Activated CD4-positive, alpha-beta T cell treated with anti-CD3 and anti-CD28 coated beads, Interleukin-2, Interleukin-4, amounts not matched to agents 100 ng/mL and 50 ng/mL, durations not matched to agents 16 hours and 8 hours (primary cell): ENCODE measurements around the gene USB1.

ENCODE experiments used
- DNase-seq: peaks from one replicate; pipeline ENCODE4 v3.0.0-alpha.2; 2020; ENCODE audit warnings: low spot score

The USB1 gene

DNA sequence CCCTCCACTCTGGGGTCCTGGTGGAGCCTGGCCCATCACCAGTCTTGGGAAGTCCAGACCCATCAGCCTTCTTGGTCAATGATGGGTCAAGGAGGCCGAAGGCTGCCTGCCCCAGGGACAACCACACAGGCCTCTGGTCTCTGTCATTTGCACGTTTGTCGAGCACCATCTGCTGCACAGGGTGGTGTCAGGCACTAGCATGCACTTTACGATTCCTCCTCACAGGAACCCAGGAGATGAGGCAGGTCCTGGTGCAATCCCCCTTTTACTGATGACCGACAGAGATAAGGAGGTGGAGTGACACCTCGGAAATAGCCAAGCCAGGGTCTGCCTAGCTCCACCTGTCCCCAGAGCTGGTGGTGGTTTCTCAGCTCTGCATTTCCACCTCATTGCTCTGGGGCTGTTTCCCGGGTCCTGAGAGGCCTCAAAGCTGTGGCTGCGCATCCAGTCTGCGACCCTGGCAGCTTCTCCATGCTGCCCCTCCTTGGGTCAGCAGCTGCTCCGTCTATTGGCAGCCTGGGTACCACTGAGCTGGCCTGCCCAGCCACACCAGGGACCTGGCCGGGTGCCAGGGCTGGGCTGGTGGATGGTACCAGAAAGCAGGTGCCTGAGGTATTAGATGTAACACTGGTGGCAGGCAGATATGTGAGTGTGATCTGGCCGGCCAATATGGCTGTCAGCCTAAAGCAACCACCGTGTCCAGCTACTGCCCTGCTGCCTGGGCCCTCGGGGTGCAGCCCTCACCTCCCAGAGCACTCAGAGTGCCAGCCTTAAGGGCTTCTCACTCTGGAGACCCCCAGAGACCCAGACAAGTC is 34.4 kb downstream of the USB1 start:
- no peak for DNase-seq

DNA sequence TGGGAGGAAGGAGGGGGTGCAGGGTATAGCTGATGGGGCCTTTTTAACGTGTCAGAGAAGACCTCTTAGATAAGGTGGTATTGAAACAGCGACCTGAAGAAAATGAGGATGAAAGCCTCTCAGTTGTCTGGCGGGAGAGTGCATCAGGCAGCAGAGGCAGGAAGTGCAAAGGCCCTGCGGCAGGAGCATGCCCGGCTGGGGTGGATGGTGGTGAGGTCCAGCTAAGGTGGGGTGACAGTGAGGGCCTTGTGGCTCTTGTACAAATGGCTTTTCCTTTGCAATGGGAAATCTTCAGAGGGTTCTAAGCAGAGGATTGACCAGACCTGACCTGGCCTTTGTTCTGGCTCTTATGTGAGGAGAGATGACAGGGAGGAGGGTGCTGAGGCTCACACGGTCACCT is 35.7 kb downstream of the USB1 start:
- no peak for DNase-seq

DNA sequence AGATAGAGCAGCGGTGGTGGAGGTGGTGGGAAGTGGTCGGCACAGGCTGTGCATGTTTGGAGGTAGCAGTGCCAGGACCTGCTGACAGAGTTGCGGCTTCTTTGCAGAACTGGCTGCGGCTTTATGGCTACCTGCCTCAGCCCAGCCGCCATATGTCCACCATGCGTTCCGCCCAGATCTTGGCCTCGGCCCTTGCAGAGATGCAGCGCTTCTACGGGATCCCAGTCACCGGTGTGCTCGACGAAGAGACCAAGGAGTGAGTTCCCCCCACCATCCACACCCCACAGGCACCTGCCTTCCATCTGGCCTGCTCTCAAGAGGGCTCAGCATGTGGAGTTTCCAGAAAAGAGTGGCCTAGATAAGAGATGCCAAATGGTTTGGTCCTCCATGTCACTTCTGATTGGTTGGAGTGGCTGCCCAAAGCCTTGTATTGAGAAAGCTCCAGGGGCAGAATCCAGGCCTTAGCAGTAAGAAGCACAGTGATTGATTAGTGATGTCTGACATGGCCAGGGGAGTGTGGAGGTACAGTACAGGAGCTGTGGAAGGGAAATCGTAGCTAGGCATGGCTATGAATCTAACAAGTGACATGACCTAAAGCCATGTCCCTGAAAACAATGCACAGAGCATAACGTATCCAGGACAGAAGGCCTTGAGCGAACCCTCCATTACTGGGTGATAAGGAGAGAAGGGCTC is 36.3 kb downstream of the USB1 start:
- DNase-seq: no peak

DNA sequence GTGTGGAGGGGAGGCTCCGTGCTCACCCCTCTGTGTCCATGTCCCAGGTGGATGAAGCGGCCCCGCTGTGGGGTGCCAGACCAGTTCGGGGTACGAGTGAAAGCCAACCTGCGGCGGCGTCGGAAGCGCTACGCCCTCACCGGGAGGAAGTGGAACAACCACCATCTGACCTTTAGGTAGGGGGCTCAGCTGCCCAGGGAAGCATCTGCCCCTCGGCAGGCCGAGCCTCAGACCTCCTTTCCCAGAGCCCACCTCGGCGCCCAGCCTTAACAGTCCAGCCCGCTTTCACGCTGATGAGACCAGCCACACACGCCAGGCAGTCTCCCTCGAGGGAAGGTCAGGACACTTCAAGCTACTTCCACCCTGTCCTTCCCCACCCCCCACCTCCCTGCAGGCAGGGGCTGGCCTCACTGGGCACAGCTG is 37.0 kb downstream of the USB1 start:
- DNase-seq: no peak

DNA sequence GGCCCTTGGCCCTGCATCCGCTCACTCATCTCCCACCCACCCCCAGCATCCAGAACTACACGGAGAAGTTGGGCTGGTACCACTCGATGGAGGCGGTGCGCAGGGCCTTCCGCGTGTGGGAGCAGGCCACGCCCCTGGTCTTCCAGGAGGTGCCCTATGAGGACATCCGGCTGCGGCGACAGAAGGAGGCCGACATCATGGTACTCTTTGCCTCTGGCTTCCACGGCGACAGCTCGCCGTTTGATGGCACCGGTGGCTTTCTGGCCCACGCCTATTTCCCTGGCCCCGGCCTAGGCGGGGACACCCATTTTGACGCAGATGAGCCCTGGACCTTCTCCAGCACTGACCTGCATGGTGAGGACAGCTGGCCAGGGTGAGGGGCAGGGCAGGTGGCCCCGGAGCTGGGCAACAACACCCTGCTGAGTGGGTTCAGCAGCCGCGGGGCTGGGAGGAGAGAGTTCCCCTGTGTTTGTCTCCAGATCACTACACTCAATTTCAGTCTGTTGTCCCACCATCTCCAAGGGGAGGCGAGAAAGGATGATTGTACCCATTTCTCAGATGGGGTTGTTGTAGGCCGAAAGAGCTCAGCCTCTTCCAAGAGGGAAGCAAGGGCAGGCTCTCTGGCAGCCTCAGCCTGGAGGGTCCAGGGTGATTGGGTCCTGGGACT is 38.8 kb downstream of the USB1 start:
- DNase-seq: no peak

DNA sequence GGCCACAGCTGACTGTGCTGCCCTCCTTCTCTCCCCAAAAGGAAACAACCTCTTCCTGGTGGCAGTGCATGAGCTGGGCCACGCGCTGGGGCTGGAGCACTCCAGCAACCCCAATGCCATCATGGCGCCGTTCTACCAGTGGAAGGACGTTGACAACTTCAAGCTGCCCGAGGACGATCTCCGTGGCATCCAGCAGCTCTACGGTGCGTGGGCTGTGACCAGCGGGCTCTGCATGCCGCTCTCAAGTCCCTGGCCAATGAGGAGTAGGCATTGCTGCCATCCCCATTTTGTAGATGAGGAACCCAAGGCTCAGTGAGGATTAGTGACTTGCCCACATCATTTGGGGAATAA is 39.3 kb downstream of the USB1 start:
- no peak for DNase-seq

DNA sequence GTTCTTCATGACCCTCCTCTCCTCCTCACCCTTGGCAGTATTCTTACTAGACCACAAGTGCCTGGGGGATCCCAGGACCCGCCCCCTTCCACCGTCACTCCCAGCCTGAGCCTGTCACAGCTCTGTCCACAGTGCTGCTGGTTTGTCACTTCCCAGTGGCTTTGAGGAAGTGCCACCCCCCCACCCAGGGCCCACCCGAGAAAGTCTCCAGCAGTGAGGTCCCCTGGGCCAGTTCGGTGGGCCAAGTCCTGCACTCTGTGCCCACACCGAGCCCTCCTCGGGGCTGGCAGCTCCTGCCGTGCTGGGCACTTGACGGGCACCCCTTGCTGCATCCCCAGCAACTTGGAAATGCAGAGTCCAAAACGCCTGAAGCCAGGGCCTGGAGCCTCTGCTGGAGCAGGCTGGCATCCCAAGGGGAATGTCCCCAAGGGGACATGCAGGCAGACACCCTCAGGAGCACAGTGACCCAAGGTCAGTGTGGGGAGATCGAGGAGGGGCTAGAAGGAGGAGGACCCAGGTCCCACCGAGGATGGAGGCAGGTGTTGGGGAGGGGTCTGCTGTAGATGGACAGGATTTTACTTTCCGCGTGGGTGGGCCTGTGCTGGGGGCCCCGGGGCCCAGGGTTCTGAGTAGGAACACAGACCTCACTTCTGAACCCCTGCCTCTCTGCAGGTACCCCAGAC is 39.9 kb downstream of the USB1 start:
- DNase-seq: no peak

DNA sequence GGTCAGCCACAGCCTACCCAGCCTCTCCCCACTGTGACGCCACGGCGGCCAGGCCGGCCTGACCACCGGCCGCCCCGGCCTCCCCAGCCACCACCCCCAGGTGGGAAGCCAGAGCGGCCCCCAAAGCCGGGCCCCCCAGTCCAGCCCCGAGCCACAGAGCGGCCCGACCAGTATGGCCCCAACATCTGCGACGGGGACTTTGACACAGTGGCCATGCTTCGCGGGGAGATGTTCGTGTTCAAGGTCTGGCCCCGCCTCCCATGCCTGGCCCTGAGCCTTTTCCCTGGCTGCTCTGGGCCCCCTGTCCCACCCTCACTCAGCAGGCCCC is 40.4 kb downstream of the USB1 start:
- DNase-seq: no peak

DNA sequence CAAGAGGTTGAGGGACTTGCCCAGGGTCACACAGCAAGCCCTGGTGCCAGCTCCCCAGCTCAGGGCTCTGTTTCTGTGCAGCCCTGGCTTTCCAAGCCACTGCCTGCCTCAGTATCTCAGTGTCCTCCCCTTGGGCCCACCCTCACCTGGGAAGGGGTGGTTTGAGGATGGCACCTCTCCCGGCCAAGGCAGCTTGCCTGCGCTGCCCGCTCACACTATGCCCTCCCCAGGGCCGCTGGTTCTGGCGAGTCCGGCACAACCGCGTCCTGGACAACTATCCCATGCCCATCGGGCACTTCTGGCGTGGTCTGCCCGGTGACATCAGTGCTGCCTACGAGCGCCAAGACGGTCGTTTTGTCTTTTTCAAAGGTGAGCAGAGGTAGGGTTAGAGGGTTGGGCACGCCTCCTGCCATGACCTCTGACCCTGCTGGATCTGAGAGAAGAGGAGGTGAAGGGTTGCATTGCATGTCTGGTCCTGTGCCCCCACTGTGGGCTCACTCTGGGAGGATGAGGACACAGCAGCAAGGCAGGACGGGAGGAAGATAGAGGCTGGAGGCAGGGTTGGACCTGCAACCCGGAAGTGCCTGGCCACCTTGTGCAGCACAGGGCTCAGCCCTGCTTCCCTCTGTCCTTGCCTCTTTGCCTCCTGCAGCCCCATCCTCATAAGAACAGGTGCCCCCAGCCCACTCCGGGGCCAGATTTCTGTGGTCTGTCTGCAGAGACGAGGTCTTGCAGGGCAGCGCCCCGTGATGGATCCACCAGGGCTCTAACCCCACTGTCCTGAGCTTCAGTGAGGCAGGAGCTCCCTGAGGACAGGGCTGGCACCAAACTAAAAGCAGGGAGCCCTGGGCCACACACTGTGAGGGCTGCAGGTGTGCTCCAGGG is 41.0 kb downstream of the USB1 start:
- DNase-seq: no peak

DNA sequence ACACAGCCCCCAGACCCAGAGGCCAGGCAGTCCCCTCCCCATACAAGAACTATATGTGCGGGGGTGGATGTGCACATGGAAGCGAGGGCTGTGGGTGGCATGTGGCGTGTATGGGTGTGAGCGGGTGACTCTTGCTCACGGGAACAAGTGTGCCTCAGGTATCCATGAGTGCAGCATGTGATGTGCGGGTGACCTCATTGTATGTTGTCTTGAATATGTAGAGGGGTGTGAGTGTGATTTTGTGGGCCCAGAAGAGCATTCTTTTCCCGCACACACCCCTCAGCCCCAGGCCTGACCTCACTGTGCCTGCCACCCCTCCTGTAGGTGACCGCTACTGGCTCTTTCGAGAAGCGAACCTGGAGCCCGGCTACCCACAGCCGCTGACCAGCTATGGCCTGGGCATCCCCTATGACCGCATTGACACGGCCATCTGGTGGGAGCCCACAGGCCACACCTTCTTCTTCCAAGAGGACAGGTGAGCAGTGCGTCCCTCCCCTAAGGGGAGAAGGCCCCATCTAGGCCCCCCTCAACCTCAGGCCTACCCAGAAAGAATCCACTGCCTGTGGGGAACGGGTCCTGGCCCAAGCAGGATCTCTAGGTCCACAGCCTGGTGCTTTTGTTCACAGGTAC is 41.8 kb downstream of the USB1 start:
- DNase-seq: no peak

DNA sequence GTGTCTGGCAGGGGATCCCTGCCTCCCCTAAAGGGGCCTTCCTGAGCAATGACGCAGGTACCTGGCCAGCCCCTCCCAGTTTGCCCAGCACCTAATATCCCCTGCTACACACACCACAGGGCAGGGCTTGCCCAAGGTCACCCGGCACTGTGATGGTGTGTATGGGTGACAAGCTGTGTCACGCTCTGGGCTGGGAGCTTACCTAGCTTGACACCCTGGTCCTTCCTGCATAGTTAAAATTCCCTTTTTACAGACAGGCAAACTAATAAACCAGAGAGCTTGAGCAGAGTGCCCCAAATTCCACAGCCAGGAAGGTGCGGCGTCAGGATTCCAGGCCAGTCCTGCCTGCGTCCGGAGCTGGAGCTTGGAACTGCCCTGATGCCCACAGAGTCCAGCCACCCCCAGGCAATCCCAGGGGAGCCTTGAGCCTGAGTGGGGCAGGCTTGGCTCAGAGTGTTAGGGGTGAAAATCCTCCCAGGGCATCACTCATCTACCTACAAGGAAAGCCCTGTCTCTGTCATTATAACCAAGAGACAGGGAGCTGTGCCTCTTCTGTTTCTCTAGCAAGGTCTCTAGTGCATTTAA is 42.5 kb downstream of the USB1 start:
- no peak for DNase-seq

DNA sequence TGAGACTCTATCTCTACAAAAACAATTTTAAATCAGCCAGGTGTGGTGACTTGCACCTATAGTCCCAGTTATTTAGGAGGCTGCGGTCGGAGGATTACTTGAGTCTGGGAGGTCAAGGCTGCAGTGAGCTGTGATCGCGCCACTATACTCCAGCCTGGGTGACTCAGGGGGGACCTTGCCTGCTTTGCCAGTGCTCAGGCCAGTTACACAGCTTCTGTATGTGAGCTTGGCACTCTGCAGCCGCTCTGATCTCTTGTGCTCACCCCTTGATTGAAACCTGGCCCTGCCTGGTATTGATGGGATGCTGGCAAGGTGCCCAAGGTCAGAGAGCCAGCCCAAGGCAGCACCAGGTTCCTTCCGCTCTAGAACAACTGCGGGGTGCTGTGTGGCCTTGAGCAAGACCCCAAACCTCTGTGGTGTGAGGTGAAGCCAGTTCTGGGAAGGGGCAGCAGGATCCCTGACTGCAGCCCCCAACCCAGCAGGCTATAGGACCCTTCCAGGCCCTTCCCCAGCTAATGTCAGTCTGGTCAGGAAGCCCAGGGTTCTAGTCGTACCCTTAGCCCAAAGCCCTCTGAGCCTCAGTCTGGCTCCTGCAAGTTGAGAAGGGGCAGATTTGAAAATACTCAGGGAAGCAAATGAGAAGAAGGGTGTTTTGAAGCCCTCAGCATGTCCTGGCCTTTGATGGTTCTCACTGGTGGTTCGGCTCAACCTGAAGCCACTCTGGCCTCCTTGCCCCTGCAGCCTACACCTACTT is 43.2 kb downstream of the USB1 start:
- no peak for DNase-seq

DNA sequence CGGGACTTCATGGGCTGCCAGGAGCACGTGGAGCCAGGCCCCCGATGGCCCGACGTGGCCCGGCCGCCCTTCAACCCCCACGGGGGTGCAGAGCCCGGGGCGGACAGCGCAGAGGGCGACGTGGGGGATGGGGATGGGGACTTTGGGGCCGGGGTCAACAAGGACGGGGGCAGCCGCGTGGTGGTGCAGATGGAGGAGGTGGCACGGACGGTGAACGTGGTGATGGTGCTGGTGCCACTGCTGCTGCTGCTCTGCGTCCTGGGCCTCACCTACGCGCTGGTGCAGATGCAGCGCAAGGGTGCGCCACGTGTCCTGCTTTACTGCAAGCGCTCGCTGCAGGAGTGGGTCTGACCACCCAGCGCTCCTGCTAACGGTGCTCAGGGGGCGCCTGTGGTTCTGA is 43.9 kb downstream of the USB1 start:
- no peak for DNase-seq

DNA sequence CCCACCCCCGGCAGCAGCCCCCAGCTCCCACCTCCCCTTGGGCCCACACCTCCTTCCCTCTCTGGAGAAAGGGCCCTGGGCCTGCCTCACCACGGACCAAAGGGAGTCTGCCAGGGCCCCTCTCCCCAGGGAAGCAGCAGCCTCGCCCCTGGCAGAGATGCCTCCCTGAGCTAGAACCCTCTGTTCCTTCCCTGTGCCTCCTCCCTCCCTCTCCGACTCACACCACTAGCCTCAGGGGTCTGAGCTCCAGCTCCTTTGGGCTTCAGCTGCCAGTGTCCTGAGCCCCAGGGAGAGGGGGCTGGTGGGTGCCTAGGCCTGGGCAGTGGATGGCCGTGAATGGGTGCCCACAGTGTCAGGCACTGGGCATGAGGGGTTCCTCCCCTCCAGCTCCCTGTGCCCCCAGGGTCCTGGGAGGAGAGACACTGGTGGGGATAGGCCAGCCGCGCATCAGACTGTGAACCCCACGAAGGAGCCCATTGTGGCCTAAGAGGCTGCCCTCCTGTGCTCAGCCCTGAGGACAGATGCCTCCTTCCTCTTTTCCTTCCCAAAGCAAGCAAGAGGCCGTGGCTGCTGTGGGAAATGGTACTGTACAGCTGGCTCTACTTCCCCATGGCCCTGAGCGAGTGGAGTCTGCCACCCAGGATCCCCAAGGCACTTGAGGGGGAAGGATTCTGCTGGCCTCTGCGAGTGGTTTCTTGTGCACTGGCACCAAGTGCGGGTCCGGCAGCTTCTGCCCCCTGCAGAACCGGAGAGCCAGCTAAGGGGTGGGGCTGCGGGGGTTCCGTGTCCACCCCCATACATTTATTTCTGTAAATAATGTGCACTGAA is 45.1 kb downstream of the USB1 start:
- no peak for DNase-seq

DNA sequence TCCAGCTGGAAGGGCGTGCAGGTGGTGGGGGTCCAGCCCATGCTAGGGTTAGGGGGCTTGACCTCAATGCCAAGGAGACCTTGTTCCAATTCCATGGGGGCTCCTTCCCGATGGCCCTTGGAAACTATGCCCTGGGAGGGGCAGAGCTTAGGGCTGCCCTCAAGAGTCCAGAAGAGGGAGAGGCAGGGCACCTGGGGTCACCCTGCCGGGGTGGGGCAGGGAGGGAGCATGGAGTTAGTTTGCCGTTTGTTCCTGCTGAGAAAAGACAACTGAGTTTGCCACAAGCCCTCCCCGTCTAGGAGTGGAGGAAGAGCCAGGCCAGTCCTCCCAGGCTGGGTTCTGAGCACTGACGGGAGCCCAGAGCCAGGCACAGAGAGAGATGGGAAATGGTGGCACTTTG is 45.7 kb downstream of the USB1 start:
- no peak for DNase-seq

DNA sequence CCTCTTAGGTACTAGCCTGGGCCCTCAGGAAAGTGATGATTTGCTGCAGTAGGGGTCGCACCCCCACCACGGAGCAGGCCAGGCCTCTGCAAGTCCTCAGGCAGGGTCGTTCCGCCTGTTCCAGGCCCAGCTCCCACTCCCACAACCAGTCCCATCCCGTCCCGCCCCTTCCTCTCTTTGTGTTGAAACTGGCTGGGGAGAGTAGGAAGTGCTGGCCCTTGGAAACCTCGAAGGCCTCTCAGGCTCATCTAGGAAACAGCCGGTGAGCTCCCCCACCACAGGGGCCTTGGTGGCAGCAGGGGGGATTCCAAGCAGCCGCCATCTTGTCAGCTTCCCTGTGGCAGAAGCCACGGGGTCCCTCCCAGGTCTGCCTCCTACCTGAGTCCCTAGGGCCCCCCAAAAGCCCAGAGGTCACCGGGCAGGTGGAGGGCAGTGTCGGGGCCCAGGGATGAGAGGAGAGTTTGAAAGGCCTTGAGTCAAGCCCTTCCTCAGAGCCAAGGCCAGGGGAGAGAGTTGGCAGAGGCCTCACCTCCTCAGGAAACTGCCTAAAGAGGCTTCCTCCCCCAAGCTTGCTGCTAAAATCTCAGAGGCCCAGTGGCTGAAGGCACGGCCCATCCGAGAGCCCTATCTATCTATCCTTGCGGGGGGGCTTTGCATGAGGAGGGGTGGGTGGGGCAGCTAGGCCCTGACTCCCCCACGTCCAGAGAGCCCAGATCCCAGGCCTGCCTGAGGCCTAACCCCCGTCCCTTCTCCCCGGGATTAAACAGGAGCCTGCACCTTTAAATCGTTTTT is 46.5 kb downstream of the USB1 start:
- no peak for DNase-seq

DNA sequence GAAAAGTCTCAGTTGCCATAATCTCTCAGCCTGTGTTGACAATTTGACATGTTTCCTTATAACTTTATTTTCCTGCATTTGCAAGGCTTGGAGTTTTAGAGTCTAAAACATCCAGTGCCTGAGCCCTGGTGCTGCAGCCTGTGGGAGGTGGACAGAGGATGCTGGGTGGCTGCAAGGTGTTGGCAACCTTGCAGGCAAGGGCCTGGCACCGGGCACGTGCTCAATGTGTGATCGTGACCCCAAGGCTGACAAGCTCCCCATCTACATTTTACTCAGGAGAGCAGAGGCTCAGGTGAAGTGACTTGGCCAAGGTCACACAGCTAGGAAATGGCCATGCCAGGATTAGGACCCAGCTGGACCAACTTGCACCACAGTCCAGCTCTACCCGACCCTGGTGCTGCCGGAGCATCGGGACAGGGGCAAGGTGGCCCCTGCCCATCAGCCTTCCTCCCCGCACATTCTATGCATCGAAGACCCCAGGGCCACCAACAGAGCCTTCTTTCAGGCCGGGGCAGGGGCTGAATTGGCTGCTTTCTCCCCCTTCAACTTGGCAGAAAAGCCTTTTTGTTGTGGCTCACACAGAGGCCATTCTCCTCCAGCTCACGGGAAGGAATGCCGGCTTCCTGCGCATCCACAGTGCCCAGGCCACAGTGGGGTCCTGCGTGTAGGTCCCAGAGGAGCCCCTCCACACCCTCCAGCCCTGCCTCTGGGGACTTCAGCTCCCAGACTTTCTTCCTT is 47.5 kb downstream of the USB1 start:
- no peak for DNase-seq
